GM23338 (cell line): ENCODE results near the gene SLC17A7. TPM values are rescaled to one million over a fixed set of nuclear protein-coding genes. Genes with fewer than 3 reads are reported as not detected.

Experiments
- ATAC-seq: fragments of 200-7000 bp; cut with Tn5 transposase; 3 replicates; pipeline ENCODE4 v1.9.1; 2020
- DNase-seq: peaks from one replicate; pipeline ENCODE4 v3.0.0-alpha.2; 2015; ENCODE audit warnings: low spot score
- H2AFZ ChIP-seq: fragments of 200-600 bp; sonication (generic); 2 replicates; pipeline ENCODE4 v1.8.0; 2016; ENCODE audit warnings: antibody characterized with exemption, mild to moderate bottlenecking, moderate library complexity
- H3F3A ChIP-seq: fragments of 200-600 bp; sonication (generic); replicated peaks from 2 replicates; pipeline ENCODE4 v1.8.0; 2017; ENCODE audit warnings: antibody characterized with exemption, mixed run types, low read depth
- H3K27ac ChIP-seq: fragments of 200-600 bp; sonication (generic); 2 replicates; pipeline ENCODE4 v1.6.1; 2016; ENCODE audit warnings: low read depth
- H3K27me3 ChIP-seq: fragments of 200-600 bp; sonication (generic); 2 replicates; pipeline ENCODE4 v1.8.0; 2016; ENCODE audit warnings: mild to moderate bottlenecking, mixed run types, moderate library complexity; ENCODE audit not compliant: insufficient read depth
- H3K36me3 ChIP-seq: fragments of 200-600 bp; sonication (generic); 2 replicates; pipeline ENCODE4 v1.8.0; 2016; ENCODE audit warnings: mild to moderate bottlenecking; ENCODE audit not compliant: insufficient read depth
- H3K4me1 ChIP-seq: fragments of 200-600 bp; sonication (generic); 2 replicates; pipeline ENCODE4 v1.8.0; 2016; ENCODE audit warnings: mild to moderate bottlenecking, moderate library complexity; ENCODE audit not compliant: insufficient read depth
- H3K4me2 ChIP-seq: fragments of 200-600 bp; sonication (generic); 2 replicates; pipeline ENCODE4 v1.7.1; 2017; ENCODE audit warnings: mixed run types
- H3K4me3 ChIP-seq: fragments of 200-600 bp; sonication (generic); 2 replicates; pipeline ENCODE4 v1.6.1; 2016; ENCODE audit warnings: mixed run types
- H3K79me2 ChIP-seq: fragments of 200-600 bp; sonication (generic); replicated peaks from 2 replicates; pipeline ENCODE4 v1.8.0; 2017; ENCODE audit warnings: mild to moderate bottlenecking; ENCODE audit not compliant: insufficient read depth
- H3K9me2 ChIP-seq: fragments of 200-600 bp; sonication (generic); 2 replicates; pipeline ENCODE4 v1.8.0; 2017; ENCODE audit not compliant: insufficient read depth
- H4K20me1 ChIP-seq: fragments of 200-600 bp; sonication (generic); replicated peaks from 2 replicates; pipeline ENCODE4 v1.8.0; 2017; ENCODE audit warnings: mild to moderate bottlenecking; ENCODE audit not compliant: insufficient read depth
- H3K27ac Mint-ChIP-seq: 2 replicates; pipeline ENCODE4 v1.8.0; 2020; ENCODE audit warnings: inconsistent platforms, mild to moderate bottlenecking, moderate library complexity, mixed read lengths
- H3K27me3 Mint-ChIP-seq: 3 replicates; pipeline ENCODE4 v1.8.0; 2022; ENCODE audit warnings: low read depth, mild to moderate bottlenecking, moderate library complexity, mixed read lengths, inconsistent platforms; ENCODE audit not compliant: insufficient read depth, poor library complexity
- H3K36me3 Mint-ChIP-seq: 3 replicates; pipeline ENCODE4 v1.8.0; 2021; ENCODE audit warnings: low read depth, mild to moderate bottlenecking, inconsistent platforms, moderate library complexity, mixed read lengths
- H3K4me1 Mint-ChIP-seq: 3 replicates; pipeline ENCODE4 v1.8.0; 2020; ENCODE audit warnings: mild to moderate bottlenecking, inconsistent platforms, mixed read lengths
- H3K4me3 Mint-ChIP-seq: 3 replicates; pipeline ENCODE4 v1.8.0; 2021; ENCODE audit warnings: moderate library complexity, mild to moderate bottlenecking, inconsistent platforms, mixed read lengths
- H3K9me3 Mint-ChIP-seq: 3 replicates; pipeline ENCODE4 v1.8.0; 2020; ENCODE audit warnings: moderate library complexity, mild to moderate bottlenecking, inconsistent platforms, mixed read lengths
- CREB1 ChIP-seq: fragments of 250-450 bp; sonication (Bioruptor Pico); IDR thresholded peaks from 2 replicates; pipeline ENCODE4 v1.5.0; 2020; ENCODE audit warnings: low read depth, mild to moderate bottlenecking, moderate library complexity
- CTCF ChIP-seq, 2 experiments: fragments of 200-600 bp in 1 of 2; sonication (generic) in 1 of 2; conservative IDR thresholded peaks; 2 replicates each; pipeline versions ENCODE4 v1.5.1 to v1.6.1; 2016 to 2017; ENCODE audit warnings: antibody characterized with exemption in 2 of 2, low read depth in 2 of 2, mild to moderate bottlenecking in 2 of 2, moderate library complexity in 1 of 2
- ETS1 ChIP-seq: IDR thresholded peaks from 2 replicates; pipeline ENCODE4 v1.6.1; 2016; ENCODE audit warnings: antibody characterized with exemption
- EZH2 ChIP-seq: fragments of 200-600 bp; sonication (generic); IDR thresholded peaks from one replicate; pipeline ENCODE4 v1.8.0; 2017; ENCODE audit warnings: antibody characterized with exemption, mild to moderate bottlenecking, low read depth; ENCODE audit not compliant: unreplicated experiment
- EZH2phosphoT487 ChIP-seq: fragments of 200-600 bp; sonication (generic); IDR thresholded peaks from one replicate; pipeline ENCODE4 v1.8.1; 2018; ENCODE audit warnings: antibody characterized with exemption; ENCODE audit not compliant: unreplicated experiment
- JUNB ChIP-seq: IDR thresholded peaks from one replicate; pipeline ENCODE4 v1.6.1; 2016; ENCODE audit warnings: antibody characterized with exemption; ENCODE audit not compliant: unreplicated experiment
- NANOG ChIP-seq: IDR thresholded peaks from 2 replicates; pipeline ENCODE4 v1.6.1; 2016; ENCODE audit warnings: antibody characterized with exemption, borderline replicate concordance
- POLR2AphosphoS5 ChIP-seq: IDR thresholded peaks from 2 replicates; pipeline ENCODE4 v1.6.1; 2016; ENCODE audit warnings: antibody characterized with exemption, low read depth
- REST ChIP-seq: IDR thresholded peaks from one replicate; pipeline ENCODE4 v1.6.1; 2018; ENCODE audit warnings: antibody characterized with exemption; ENCODE audit not compliant: unreplicated experiment
- STAT1 ChIP-seq: IDR thresholded peaks from one replicate; pipeline ENCODE4 v1.6.1; 2016; ENCODE audit warnings: antibody characterized with exemption; ENCODE audit not compliant: unreplicated experiment
- ZNF114 ChIP-seq: fragments of 250-450 bp; sonication (Bioruptor Pico); IDR thresholded peaks from 2 replicates; pipeline ENCODE4 v1.5.0; 2020; ENCODE audit warnings: mild to moderate bottlenecking, moderate library complexity
- ZNF331 ChIP-seq: fragments of 250-450 bp; sonication (Bioruptor Pico); IDR thresholded peaks from 2 replicates; pipeline ENCODE4 v1.5.0; 2020; ENCODE audit warnings: low read depth, mild to moderate bottlenecking, moderate library complexity
- ZNF462 ChIP-seq: fragments of 250-450 bp; sonication (Bioruptor Pico); IDR thresholded peaks from 2 replicates; pipeline ENCODE4 v1.5.0; 2020; ENCODE audit warnings: mild to moderate bottlenecking, moderate library complexity
- polyA plus RNA-seq: library from polyadenylated mRNA; unstranded; fragments of >200 nt; fragmentation: Nextera tagmentation; extraction: Ambion mirVana; gene quantifications from 2 replicates; pipeline ENCODE4 v1.2.1, GENCODE V29; 2016
- total RNA-seq: library from RNA; depleted of rRNA; stranded (reverse); fragments of >200 nt; shearing (Covaris generic); gene quantifications from 2 replicates; pipeline ENCODE4 v1.2.3, GENCODE V29; 2014

Gene SLC17A7
- total and polyA plus RNA-seq, 2 experiments from 2014 or later: 0.90 to 1.5 TPM

- H3K4me3 ChIP-seq: no peak overlapping the region
- DNase-seq: no peak
- no peak overlapping the region for H3K4me2 ChIP-seq
- peaks cover 20% of the 10 kb centered on the region for H3K27me3 Mint-ChIP-seq
- H3K4me3 Mint-ChIP-seq: no peak overlapping the region; the same call in 2 of the 3 replicates
- no peak for TF ChIP-seq ETS1
- no peak for TF ChIP-seq JUNB
- TF ChIP-seq CREB1 (CRISPR knock-in tag): no peak
- no peak for TF ChIP-seq EZH2
- TF ChIP-seq CTCF (conservative IDR thresholded peaks at IDR 0.05; ENCODE audit: low read depth in 2 of 2): no peak
- TF ChIP-seq NANOG: no peak
- no peak for TF ChIP-seq ZNF114 (CRISPR knock-in tag)
- no peak for TF ChIP-seq POLR2AphosphoS5
- no peak for TF ChIP-seq STAT1
- no peak for TF ChIP-seq ZNF331 (CRISPR knock-in tag)
- no peak for TF ChIP-seq EZH2phosphoT487
- TF ChIP-seq REST: no peak
- TF ChIP-seq ZNF462: no peak
- 0 out of 2 replicates have a peak, but pooled peaks cover 3% of the 10 kb centered on the region for H3K9me2 ChIP-seq
- H3K27me3 ChIP-seq: no peaks in the 10 kb centered on the region
- H3K9me3 Mint-ChIP-seq: no peaks in the 10 kb centered on the region
- 0 out of 2 replicates have a peak, but pooled peaks cover 5% of the 10 kb centered on the region for H3F3A ChIP-seq
- no peaks in the 10 kb centered on the region for H4K20me1 ChIP-seq
- no peaks in the 10 kb centered on the region for H3K36me3 ChIP-seq
- no peak overlapping the region for H3K27ac ChIP-seq
- peaks cover 33% of the 10 kb centered on the region for H3K4me1 Mint-ChIP-seq
- peak overlapping the region; percentile 81; the same call in 1 of the 2 replicates for H2AFZ ChIP-seq
- no peak overlapping the region for H3K27ac Mint-ChIP-seq
- no peak for ATAC-seq
- H3K4me1 ChIP-seq: peaks cover 6% of the 10 kb centered on the region; the same call in 1 of the 2 replicates
- H3K79me2 ChIP-seq: no peaks in the 10 kb centered on the region
- H3K36me3 Mint-ChIP-seq: no peaks in the 10 kb centered on the region
Observed at GRCh38 chr19:49398001-49398615, 43.2 kb downstream of the SLC17A7 start.
